IgD-negative memory B cell (primary cell): Measurements from ENCODE around the gene RHBDD3. TPM values are rescaled to one million over a fixed set of nuclear protein-coding genes. Genes with fewer than 3 reads are reported as not detected.
"Not testable (repeated sequence)": the region's sequence is repeated elsewhere in the genome, so short reads cannot be mapped to it uniquely, and the experiment has no call there.

Experiments
- H3K27ac Mint-ChIP-seq, 3 donors: one replicate each; pipeline ENCODE4 v1.8.0; 2020 to 2022; ENCODE audit warnings: mild to moderate bottlenecking in 3 of 3, mixed read lengths in 3 of 3, moderate library complexity in 1 of 3
- H3K27me3 Mint-ChIP-seq: one replicate; pipeline ENCODE4 v1.8.0; 2021; ENCODE audit warnings: mixed read lengths
- H3K36me3 Mint-ChIP-seq: one replicate; pipeline ENCODE4 v1.8.0; 2020; ENCODE audit warnings: mild to moderate bottlenecking, mixed read lengths
- H3K4me1 Mint-ChIP-seq, 3 donors: one replicate each; pipeline ENCODE4 v1.8.0; 2020 to 2022; ENCODE audit warnings: mixed read lengths in 3 of 3, mild to moderate bottlenecking in 1 of 3
- H3K4me3 Mint-ChIP-seq, 4 donors: one replicate each; pipeline ENCODE4 v1.8.0; 2020 to 2022; ENCODE audit warnings: mild to moderate bottlenecking in 4 of 4, mixed read lengths in 4 of 4, moderate library complexity in 3 of 4
- H3K9me3 Mint-ChIP-seq, 3 donors: one replicate each; pipeline ENCODE4 v1.8.0; 2020 to 2021; ENCODE audit warnings: mixed read lengths in 3 of 3, mild to moderate bottlenecking in 1 of 3
- polyA plus RNA-seq: library from polyadenylated mRNA; unstranded; fragments of 300-500 nt; fragmentation: Illumina TruSeq; gene quantifications from one replicate; pipeline ENCODE4 v1.2.3, GENCODE V29; 2021

The RHBDD3 gene
- polyA plus RNA-seq, 1 donor from 2014 or later: 9.7 TPM

DNA sequence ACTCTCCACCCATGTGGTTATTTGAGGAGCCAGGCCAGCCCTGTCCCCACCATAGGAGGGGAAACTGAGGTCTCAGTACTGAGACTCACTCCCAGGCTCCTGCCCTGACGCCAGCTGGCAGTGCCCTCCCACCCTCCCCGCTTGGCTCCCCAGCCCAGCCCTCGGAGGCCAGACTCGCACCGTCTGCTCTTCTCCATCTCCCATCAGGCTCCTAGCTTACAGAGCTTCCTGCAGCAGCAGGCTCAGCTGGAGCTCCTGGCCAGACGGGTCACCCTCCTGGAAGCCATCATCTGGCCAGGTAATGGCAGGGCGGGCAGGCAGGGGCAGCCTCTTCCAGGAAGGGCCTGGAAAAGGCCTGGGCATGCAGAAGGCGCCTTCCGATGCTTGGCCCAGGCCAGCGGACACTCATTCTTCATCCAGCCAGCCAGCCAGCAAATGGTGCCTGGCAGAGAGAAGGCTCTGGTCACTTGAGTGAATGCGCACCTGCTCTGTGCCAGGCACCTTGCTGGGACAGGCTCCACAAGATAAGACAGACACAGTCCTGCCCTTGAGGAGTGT lies 12.6 kb downstream of the RHBDD3 start:
- H3K27ac Mint-ChIP-seq: no peak overlapping the region
- H3K4me1 Mint-ChIP-seq: peaks cover 0 to 3% (median 0%) of the 10 kb centered on the region in 3 donors
- no peaks in the 10 kb centered on the region for H3K9me3 Mint-ChIP-seq
- H3K4me3 Mint-ChIP-seq: no peak overlapping the region
- peaks cover 8% of the 10 kb centered on the region for H3K27me3 Mint-ChIP-seq
- no peaks in the 10 kb centered on the region for H3K36me3 Mint-ChIP-seq

DNA sequence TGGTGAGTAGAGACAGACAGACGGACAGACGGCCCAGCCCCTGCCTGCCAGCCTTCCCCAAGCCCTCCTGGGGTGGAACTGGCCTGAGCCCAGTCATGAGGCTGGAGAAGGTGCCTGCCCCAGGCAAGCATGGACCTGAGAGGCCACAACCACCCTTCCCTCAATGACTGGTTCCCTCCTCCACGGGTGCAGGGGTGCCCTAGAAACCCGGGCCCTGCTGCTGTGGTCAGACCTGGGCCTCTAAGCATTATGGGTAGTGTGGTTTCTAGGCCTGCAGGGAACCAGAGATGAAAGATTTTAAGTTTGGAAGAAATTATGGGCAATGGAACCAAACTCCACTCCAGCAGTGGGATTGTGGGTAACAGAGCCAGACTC lies 13.5 kb downstream of the RHBDD3 start:
- Mint-ChIP-seq H3K36me3 (no peaks in the 10 kb centered on the region), H3K9me3 (no peaks in the 10 kb centered on the region), H3K27me3 (peaks cover 8% of the 10 kb centered on the region), H3K4me1 (peaks cover 0 to 3% (median 0%) of the 10 kb centered on the region in 3 donors), H3K27ac (no peak overlapping the region), H3K4me3 (no peak overlapping the region)

DNA sequence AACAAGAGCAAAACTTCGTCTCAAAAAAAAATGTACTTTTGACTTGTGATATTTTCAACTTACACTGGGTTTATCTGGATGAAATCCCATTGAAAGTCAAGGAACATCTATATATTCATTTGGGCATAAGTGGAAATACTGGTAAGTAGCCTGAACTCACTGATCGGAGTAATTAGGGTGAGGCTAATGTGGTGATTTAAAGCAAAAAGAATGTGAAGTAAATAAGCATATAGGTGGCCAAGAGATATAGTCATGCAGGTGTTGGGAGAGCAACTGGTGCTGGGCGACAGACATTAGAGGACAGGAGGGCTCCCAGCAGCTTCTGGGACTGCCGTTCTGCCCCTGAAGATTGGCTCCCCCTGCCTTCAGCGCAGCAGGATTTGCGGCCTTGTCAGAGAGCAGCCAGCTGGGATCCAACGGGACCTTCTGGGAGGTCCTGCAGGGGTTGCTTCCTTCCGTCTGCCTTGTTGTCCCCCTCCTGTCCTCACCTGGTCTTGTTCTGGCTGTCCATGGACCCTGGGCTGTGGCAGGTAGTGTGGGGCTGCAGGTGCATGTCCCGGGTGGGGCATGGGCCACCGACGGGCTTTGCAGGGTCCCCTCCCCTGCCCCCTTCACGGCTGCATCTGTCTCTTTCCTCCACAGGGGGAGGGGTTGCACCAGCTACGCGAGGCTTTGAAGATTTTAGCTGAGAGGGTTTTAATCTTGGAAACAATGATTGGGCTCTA lies 14.1 kb downstream of the RHBDD3 start:
- no peak overlapping the region for H3K27ac Mint-ChIP-seq
- H3K36me3 Mint-ChIP-seq: no peaks in the 10 kb centered on the region
- H3K4me1 Mint-ChIP-seq: peaks cover 0 to 3% (median 0%) of the 10 kb centered on the region in 3 donors
- H3K27me3 Mint-ChIP-seq: peaks cover 8% of the 10 kb centered on the region
- H3K9me3 Mint-ChIP-seq: no peaks in the 10 kb centered on the region
- no peak overlapping the region for H3K4me3 Mint-ChIP-seq

DNA sequence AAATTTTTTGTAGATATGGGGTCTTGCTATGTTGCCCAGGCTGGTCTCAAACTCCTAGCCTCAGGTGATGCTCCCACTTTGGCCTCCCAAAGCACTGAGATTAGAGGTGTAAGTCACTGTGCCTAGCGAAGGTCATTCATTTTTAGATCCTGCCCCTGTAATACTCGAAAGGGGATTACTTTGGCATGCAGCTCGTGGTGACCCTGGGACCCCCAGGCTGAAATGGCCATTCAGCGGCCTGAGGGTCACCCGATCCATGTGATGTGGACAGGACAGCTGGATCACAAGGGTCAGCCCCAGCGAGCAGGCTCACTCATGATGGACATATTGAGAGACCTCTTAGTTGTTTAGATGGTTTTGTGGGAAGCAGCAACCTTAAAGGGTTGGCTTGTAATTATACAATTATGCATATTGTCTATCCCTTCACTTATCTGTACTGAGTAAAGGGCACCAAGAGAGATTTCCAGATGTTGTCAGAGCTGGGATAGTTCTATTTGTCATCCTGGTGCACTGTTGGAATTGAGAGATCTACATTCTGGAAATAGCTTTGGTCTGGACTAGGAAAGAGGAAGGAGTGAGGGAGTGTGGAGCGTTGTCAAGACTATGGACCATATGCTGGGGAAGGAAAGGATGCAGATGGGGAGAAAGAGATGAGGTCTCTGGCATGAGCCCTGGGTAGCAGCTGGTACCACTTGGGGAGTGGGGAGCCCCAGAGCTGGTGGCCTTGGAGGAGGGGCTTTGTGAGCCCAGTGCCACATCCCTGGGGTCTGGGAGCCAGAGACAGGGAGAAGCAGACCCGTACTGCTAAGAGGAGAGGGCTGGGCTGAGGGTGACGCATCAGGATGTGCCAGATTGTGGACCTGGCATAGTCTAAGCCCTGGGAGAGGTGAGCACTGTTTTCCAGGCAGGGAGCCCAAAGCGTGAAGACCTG lies 15.5 kb downstream of the RHBDD3 start:
- H3K4me1 Mint-ChIP-seq: no peaks in the 10 kb centered on the region
- H3K27me3 Mint-ChIP-seq: peaks cover 8% of the 10 kb centered on the region
- no peaks in the 10 kb centered on the region for H3K36me3 Mint-ChIP-seq
- H3K9me3 Mint-ChIP-seq: no peaks in the 10 kb centered on the region
- H3K4me3 Mint-ChIP-seq: no peak overlapping the region
- no peak overlapping the region for H3K27ac Mint-ChIP-seq

DNA sequence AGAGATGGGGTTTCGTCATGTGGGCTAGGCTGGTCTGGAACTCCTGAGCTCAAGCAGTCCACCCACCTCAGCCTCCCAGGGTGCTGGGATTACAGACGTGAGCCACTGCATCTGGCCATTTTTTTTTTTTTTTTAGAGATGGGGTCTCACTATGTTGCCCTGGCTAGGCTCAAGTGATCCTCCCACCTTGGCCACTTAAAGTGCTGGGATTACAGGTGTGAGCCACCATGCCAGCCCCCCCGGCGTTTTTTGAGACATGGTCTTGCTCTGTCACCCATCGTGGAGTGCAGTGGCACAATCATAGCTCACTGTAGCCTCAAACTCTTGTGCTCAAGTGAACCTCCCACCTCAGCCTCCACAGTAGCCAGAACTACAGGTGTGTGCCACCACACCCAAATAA lies 16.5 kb downstream of the RHBDD3 start:
- H3K4me1 Mint-ChIP-seq: no peaks in the 10 kb centered on the region
- peaks cover 8% of the 10 kb centered on the region for H3K27me3 Mint-ChIP-seq
- H3K4me3 Mint-ChIP-seq: no peak overlapping the region
- no peaks in the 10 kb centered on the region for H3K36me3 Mint-ChIP-seq
- no peaks in the 10 kb centered on the region for H3K9me3 Mint-ChIP-seq
- H3K27ac Mint-ChIP-seq: no peak overlapping the region

GRCh38 chr22:29247891-29248290 lies 19.9 kb downstream of the RHBDD3 start:
- not testable (repeated sequence) for H3K9me3 Mint-ChIP-seq, H3K4me3 Mint-ChIP-seq, H3K27ac Mint-ChIP-seq, H3K36me3 Mint-ChIP-seq, H3K4me1 Mint-ChIP-seq
- H3K27me3 Mint-ChIP-seq: peaks cover 12% of the 10 kb centered on the region

GRCh38 chr22:29245626-29246385 lies 22.0 kb downstream of the RHBDD3 start:
- Mint-ChIP-seq H3K4me1 (peaks cover 0 to 1% (median 0%) of the 10 kb centered on the region in 3 donors), H3K36me3 (no peaks in the 10 kb centered on the region), H3K27ac (peak overlapping the region in 1 of 3 donors; percentile 27), H3K4me3 (no peak overlapping the region), H3K9me3 (peaks cover 0 to 6% (median 5%) of the 10 kb centered on the region in 3 donors), H3K27me3 (peaks cover 8% of the 10 kb centered on the region)

- Mint-ChIP-seq H3K4me1 (peaks cover 0 to 1% (median 0%) of the 10 kb centered on the region in 3 donors), H3K9me3 (peaks cover 2 to 6% (median 5%) of the 10 kb centered on the region in 3 donors), H3K27me3 (peaks cover 8% of the 10 kb centered on the region), H3K27ac (peak overlapping the region in 1 of 3 donors; percentile 27), H3K4me3 (no peak overlapping the region), H3K36me3 (peaks cover 1% of the 10 kb centered on the region)
Measured at GRCh38 chr22:29244785-29245625, 22.8 kb downstream of the RHBDD3 start.

- peaks cover 10% of the 10 kb centered on the region for H3K27me3 Mint-ChIP-seq
- H3K9me3 Mint-ChIP-seq: peaks cover 5 to 10% (median 7%) of the 10 kb centered on the region in 3 donors
Measured at GRCh38 chr22:29243874-29244446, 23.8 kb downstream of the RHBDD3 start.

DNA sequence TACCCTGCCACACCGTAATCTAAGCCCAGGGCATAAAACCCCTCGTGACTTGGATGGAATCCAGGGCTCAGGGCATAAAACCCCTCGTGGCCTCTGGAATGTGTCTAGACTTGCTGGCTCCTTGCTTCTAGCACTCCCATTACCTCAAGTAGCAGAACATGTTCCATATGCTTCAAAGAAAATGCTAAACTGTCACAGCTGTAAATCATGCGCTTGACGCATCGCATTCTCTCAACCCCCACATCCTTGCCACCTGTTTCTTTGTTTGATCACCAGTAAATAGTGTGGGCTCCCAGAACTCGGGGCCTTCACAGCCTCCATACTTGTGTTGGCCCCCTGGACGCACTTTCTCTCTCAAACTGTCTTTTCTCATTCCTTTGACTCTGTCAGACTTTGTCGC lies 27.3 kb downstream of the RHBDD3 start:
- H3K27ac Mint-ChIP-seq, H3K36me3 Mint-ChIP-seq, H3K4me1 Mint-ChIP-seq: not testable (repeated sequence)
- H3K4me3 Mint-ChIP-seq: peak overlapping the region in 1 of 4 donors; percentile 57
- peaks cover 11% of the 10 kb centered on the region for H3K27me3 Mint-ChIP-seq
- peaks cover 5 to 14% (median 10%) of the 10 kb centered on the region in 3 donors for H3K9me3 Mint-ChIP-seq

More at GRCh38 chr22:29243874-29244446, 23.8 kb downstream of the RHBDD3 start:
- Mint-ChIP-seq H3K27ac (no peak overlapping the region), H3K4me1 (peaks cover 0 to 1% (median 0%) of the 10 kb centered on the region in 3 donors), H3K36me3 (peaks cover 1% of the 10 kb centered on the region), H3K4me3 (no peak overlapping the region)

DNA sequence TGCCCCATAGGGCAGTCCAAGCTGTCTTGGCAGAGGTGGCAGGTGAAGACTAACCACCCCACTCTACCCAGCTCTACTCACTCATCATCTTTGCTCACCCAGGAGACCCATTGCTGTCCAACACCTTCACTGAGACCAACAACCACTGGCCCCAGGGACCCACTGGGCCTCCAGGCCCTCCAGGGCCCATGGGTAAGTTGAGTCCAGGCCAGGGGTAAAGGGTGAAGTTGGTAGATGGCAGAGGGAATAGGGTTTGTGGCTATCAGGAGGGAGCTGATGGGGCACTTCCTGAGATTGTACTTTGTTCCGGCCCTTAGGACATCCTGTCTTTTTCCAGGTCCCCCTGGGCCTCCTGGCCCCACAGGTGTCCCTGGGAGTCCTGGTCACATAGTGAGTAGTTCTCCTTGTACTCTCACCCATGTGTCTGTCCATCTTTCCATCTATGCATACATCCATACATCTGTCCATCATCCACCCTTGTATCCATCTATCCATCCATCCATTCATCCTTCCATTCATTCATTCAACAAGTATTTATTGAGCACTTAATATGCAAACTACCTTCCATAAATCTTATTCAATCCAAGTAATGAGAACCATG lies 34.4 kb downstream of the RHBDD3 start:
- no peaks in the 10 kb centered on the region for H3K4me1 Mint-ChIP-seq
- H3K27me3 Mint-ChIP-seq: no peaks in the 10 kb centered on the region
- H3K9me3 Mint-ChIP-seq: peaks cover 0 to 4% (median 3%) of the 10 kb centered on the region in 3 donors
- no peak overlapping the region for H3K27ac Mint-ChIP-seq
- H3K36me3 Mint-ChIP-seq: peaks cover 3% of the 10 kb centered on the region
- no peak overlapping the region for H3K4me3 Mint-ChIP-seq

DNA sequence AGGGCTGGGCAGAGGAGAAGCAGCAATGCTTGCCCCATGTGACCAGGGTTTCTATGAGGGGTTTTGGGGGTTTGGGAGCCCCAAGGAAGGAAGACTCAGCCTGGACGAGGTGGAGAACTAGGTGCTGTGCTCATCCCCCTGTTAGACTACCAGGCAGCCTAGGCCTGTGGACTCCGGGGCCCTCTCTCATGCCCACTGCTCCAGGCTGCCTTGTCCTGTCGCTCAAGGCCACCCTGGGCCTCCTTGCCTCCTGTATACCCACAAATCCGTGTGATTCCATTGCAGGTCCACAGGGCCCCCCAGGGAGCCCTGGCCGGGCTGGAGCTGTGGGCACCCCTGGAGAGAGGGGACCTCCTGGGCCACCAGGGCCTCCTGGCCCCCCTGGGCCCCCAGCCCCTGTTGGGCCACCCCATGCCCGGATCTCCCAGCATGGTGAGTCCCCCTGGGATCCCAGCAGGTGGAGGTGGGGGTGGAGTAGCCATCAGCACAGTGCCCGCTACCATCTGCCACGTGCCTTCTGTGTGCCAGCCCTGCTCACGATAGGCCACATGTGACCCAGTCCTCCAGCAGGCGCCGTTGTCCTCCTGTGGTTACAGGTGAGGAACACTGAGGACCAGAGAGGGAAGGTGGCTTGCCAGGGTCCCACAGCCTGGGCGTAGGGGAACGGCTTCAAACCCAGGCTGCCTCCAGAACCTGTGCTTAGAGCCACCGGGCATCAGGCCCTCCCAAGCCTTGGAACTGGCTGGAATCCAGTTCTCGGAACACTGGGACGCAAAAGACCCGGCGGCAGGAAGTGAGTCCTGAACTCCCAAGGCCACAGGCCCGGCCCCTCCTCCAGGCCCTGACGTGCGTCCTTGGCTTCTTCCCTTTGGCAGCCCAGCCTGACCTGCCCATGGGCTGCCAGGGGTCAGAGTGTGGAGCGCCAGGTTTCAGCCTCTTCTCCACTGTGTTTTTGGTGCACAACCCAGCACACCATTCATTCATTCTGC lies 35.5 kb downstream of the RHBDD3 start:
- Mint-ChIP-seq H3K4me3 (no peak overlapping the region), H3K27me3 (no peaks in the 10 kb centered on the region), H3K9me3 (peaks cover 0 to 4% (median 3%) of the 10 kb centered on the region in 3 donors), H3K27ac (no peak overlapping the region), H3K4me1 (no peaks in the 10 kb centered on the region), H3K36me3 (peaks cover 3% of the 10 kb centered on the region)
